GM12878 (cell line): ENCODE results near the gene ZNF554.

Experiments used
- CBX3 ChIP-seq: fragments of 200-600 bp; sonication (generic); IDR thresholded peaks from 2 replicates; pipeline ENCODE4 v1.6.1; 2016; ENCODE audit warnings: low read depth, borderline replicate concordance
- EP300 ChIP-seq, 2 experiments: fragments of 150-350 bp in 1 of 2; IDR thresholded peaks; 2 replicates each; pipeline ENCODE4 v1.6.1; 2011 to 2012; ENCODE audit warnings: low read depth in 2 of 2, low read length in 2 of 2, borderline replicate concordance in 1 of 2, improper control_type of control experiment in 1 of 2, inconsistent platforms in 1 of 2; ENCODE audit not compliant: control insufficient read depth in 1 of 2
- MYC ChIP-seq: IDR thresholded peaks from 2 replicates; pipeline ENCODE4 v1.6.1; 2011; ENCODE audit warnings: mild to moderate bottlenecking, low read length, moderate library complexity, inconsistent platforms; ENCODE audit not compliant: insufficient read depth, insufficient replicate concordance, insufficient read length, severe bottlenecking
- RB1 ChIP-seq: fragments of 450-650 bp; formaldehyde crosslinking; IDR thresholded peaks from 2 replicates; pipeline ENCODE4 v1.6.1; 2017; ENCODE audit warnings: mild to moderate bottlenecking, borderline replicate concordance
- RFX5 ChIP-seq: IDR thresholded peaks from 2 replicates; pipeline ENCODE4 v1.6.1; 2011; ENCODE audit warnings: low read depth, low read length, improper control_type of control experiment
- SIN3A ChIP-seq: IDR thresholded peaks from 2 replicates; pipeline ENCODE4 v1.6.1; 2012; ENCODE audit warnings: low read depth, low read length, improper control_type of control experiment
- SP1 ChIP-seq: IDR thresholded peaks from one replicate; pipeline ENCODE4 v1.6.1; 2011; ENCODE audit warnings: low read depth, low read length
- TF ChIP-seq, protein P1 (sequence below): IDR thresholded peaks from 2 replicates; pipeline ENCODE4 v1.6.1; 2012; ENCODE audit warnings: low read depth, low read length, improper control_type of control experiment

DNA sequence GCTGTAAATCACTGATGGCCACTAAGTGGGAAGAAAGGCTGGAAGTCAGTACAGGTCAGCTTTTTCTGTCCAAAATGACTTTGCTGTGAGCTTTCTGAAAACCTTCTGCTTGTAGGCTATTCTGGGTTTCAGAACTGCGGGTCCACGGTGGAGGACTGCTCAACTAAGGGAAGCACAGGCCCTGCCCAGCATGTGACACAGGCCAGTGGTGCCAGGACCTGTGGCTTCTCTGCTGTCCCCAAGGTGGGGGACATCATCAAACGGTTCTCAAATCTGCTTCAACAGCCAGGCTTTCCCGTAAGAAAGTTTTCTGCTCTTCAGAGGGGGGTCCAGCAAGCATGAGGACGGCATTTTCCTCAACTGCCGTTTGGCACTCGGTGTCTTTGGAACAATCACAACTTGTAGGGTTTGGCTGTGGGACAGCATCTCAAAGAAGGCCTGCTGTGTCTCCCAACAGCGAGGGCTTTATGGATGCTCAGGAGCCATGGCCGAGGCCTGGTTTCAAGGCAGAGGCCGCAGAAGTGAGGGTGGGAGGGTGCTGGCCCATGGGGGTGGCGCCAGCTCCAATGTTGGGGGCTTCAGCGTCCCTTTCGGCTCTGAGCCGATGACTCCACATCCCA is 40.4 kb upstream of the ZNF554 start:
- no peak for TF ChIP-seq CBX3
- TF ChIP-seq EP300 (IDR thresholded peaks at IDR 0.05; ENCODE audit: borderline replicate concordance in 1 of 2, control insufficient read depth in 1 of 2, low read depth in 2 of 2, low read length in 2 of 2) = no peak
- TF ChIP-seq RFX5 = no peak
- TF ChIP-seq RB1 = no peak
- no peak for TF ChIP-seq MYC
- no peak for TF ChIP-seq SIN3A
- TF ChIP-seq, protein P1, sequence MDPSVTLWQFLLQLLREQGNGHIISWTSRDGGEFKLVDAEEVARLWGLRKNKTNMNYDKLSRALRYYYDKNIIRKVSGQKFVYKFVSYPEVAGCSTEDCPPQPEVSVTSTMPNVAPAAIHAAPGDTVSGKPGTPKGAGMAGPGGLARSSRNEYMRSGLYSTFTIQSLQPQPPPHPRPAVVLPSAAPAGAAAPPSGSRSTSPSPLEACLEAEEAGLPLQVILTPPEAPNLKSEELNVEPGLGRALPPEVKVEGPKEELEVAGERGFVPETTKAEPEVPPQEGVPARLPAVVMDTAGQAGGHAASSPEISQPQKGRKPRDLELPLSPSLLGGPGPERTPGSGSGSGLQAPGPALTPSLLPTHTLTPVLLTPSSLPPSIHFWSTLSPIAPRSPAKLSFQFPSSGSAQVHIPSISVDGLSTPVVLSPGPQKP = no peak
- TF ChIP-seq SP1 = no peak
